IMR-90 (cell line): ENCODE measurements around the gene SELENOO. TPM values are rescaled to one million over a fixed set of nuclear protein-coding genes. Genes with fewer than 3 reads are reported as not detected.

Experiments used
- ATAC-seq: fragments of 200-7000 bp; cut with Tn5 transposase; 2 replicates; pipeline ENCODE4 v1.9.1; 2020; ENCODE audit warnings: low read depth, mild to moderate bottlenecking, moderate library complexity
- BruUV-seq: library from RNA; stranded (reverse); fragments of 400-500 nt; replicated peaks from 2 replicates; lab custom pipeline; 2021; lab: Mats Ljungman, UMichigan
- CTCF ChIA-PET: fragments of 300-600 bp; formaldehyde crosslinking; extraction: SDS; loops from one replicate; lab custom pipeline; 2021; ENCODE audit warnings: antibody characterized with exemption; lab: Yijun Ruan, JAX
- POLR2A ChIA-PET: fragments of 300-600 bp; sonication (Branson Sonifier 250); formaldehyde crosslinking; loops from one replicate; lab custom pipeline; 2022; ENCODE audit warnings: antibody characterized with exemption; ENCODE audit not compliant: unreplicated experiment; lab: Charles Lee
- DNase-seq: peaks from one replicate; pipeline ENCODE4 v3.0.0; 2013
- H2AFZ ChIP-seq: replicated peaks from 2 replicates; pipeline ENCODE3; 2013; ENCODE audit warnings: low read length, mild to moderate bottlenecking; ENCODE audit not compliant: poor library complexity
- H2AK5ac ChIP-seq: 2 replicates; pipeline ENCODE4 v1.6.1; 2013; ENCODE audit warnings: low read depth, low read length, inconsistent platforms
- H2AK9ac ChIP-seq: replicated peaks from 2 replicates; pipeline ENCODE3; 2013; ENCODE audit warnings: mild to moderate bottlenecking, low read depth, low read length, moderate library complexity; ENCODE audit not compliant: poor library complexity
- H2BK120ac ChIP-seq: 2 replicates; pipeline ENCODE4 v1.6.1; 2013; ENCODE audit warnings: low read depth, low read length, inconsistent platforms
- H2BK15ac ChIP-seq: 3 replicates; pipeline ENCODE4 v1.6.1; 2013; ENCODE audit warnings: low read depth, low read length, inconsistent platforms
- H2BK20ac ChIP-seq: 2 replicates; pipeline ENCODE4 v1.6.1; 2013; ENCODE audit warnings: low read depth, mild to moderate bottlenecking, inconsistent platforms, low read length, moderate library complexity
- H2BK5ac ChIP-seq: 2 replicates; pipeline ENCODE4 v1.6.1; 2013; ENCODE audit warnings: mild to moderate bottlenecking, low read depth, low read length, inconsistent platforms; ENCODE audit not compliant: poor library complexity, severe bottlenecking
- H3K14ac ChIP-seq: replicated peaks from 2 replicates; pipeline ENCODE4 v1.6.1; 2013; ENCODE audit warnings: low read depth, low read length, inconsistent platforms
- H3K18ac ChIP-seq: 2 replicates; pipeline ENCODE4 v1.6.1; 2013; ENCODE audit warnings: low read depth, low read length, control low read depth
- H3K23ac ChIP-seq: 2 replicates; pipeline ENCODE4 v1.6.1; 2013; ENCODE audit warnings: low read depth, low read length, inconsistent platforms
- H3K27ac ChIP-seq: 2 replicates; pipeline ENCODE4 v1.5.1; 2013; ENCODE audit warnings: mild to moderate bottlenecking, control low read depth, low read length; ENCODE audit not compliant: insufficient read depth
- H3K27me3 ChIP-seq: 2 replicates; pipeline ENCODE4 v1.6.1; 2013; ENCODE audit warnings: low read length; ENCODE audit not compliant: control insufficient read depth, insufficient read depth
- H3K36me3 ChIP-seq: 2 replicates; pipeline ENCODE4 v1.6.1; 2013; ENCODE audit warnings: low read length, mixed read lengths; ENCODE audit not compliant: control insufficient read depth, insufficient read depth
- H3K4ac ChIP-seq: 2 replicates; pipeline ENCODE4 v1.6.1; 2013; ENCODE audit warnings: low read depth, low read length, inconsistent platforms
- H3K4me1 ChIP-seq: 2 replicates; pipeline ENCODE4 v1.6.1; 2013; ENCODE audit warnings: low read length, mixed read lengths; ENCODE audit not compliant: control insufficient read depth, insufficient read depth
- H3K4me2 ChIP-seq: 2 replicates; pipeline ENCODE4 v1.6.1; 2013; ENCODE audit warnings: low read depth, mild to moderate bottlenecking, control low read depth, low read length, moderate library complexity
- H3K4me3 ChIP-seq: 2 replicates; pipeline ENCODE4 v1.5.1; 2013; ENCODE audit warnings: low read depth, mild to moderate bottlenecking, control low read depth, low read length, moderate library complexity; ENCODE audit not compliant: insufficient read depth
- H3K56ac ChIP-seq: 2 replicates; pipeline ENCODE4 v1.6.1; 2013; ENCODE audit warnings: low read length, inconsistent platforms; ENCODE audit not compliant: insufficient read depth; ENCODE audit errors: extremely low read depth
- H3K79me1 ChIP-seq, 2 experiments: 2 replicates each; pipeline ENCODE4 v1.6.1; 2013; ENCODE audit warnings: low read length in 2 of 2, inconsistent platforms in 1 of 2, low read depth in 1 of 2
- H3K9ac ChIP-seq: 2 replicates; pipeline ENCODE4 v1.6.1; 2013; ENCODE audit warnings: low read depth, low read length, control low read depth
- H3K9me1 ChIP-seq: 2 replicates; pipeline ENCODE4 v1.6.1; 2013; ENCODE audit warnings: low read length, inconsistent platforms; ENCODE audit not compliant: insufficient read depth
- H3K9me3 ChIP-seq: 2 replicates; pipeline ENCODE4 v1.6.1; 2013; ENCODE audit warnings: low read length; ENCODE audit not compliant: control insufficient read depth, insufficient read depth
- H4K20me1 ChIP-seq: 2 replicates; pipeline ENCODE4 v1.6.1; 2013; ENCODE audit warnings: low read length, inconsistent platforms; ENCODE audit not compliant: insufficient read depth
- H4K5ac ChIP-seq: 2 replicates; pipeline ENCODE4 v1.6.1; 2013; ENCODE audit warnings: mild to moderate bottlenecking, low read depth, low read length, control low read depth
- H4K8ac ChIP-seq, 2 experiments: 2 replicates each; pipeline ENCODE4 v1.6.1; 2013; ENCODE audit warnings: low read depth in 2 of 2, low read length in 2 of 2, control low read depth in 1 of 2, inconsistent platforms in 1 of 2
- H4K91ac ChIP-seq: 2 replicates; pipeline ENCODE4 v1.6.1; 2013; ENCODE audit warnings: low read depth, low read length, inconsistent platforms; ENCODE audit not compliant: insufficient read depth
- CEBPB ChIP-seq: IDR thresholded peaks from 2 replicates; pipeline ENCODE4 v1.6.1; 2012; ENCODE audit warnings: low read depth, low read length, improper control_type of control experiment
- FOS ChIP-seq: fragments of 150-350 bp; IDR thresholded peaks from 2 replicates; pipeline ENCODE4 v1.6.1; 2016; ENCODE audit warnings: low read depth, low read length
- MAZ ChIP-seq: IDR thresholded peaks from 2 replicates; pipeline ENCODE4 v1.6.1; 2012; ENCODE audit warnings: low read depth, mild to moderate bottlenecking, low read length, improper control_type of control experiment, moderate library complexity, borderline replicate concordance
- RAD21 ChIP-seq: IDR thresholded peaks from 2 replicates; pipeline ENCODE4 v1.6.1; 2012; ENCODE audit warnings: low read length, improper control_type of control experiment
- RCOR1 ChIP-seq: IDR thresholded peaks from 2 replicates; pipeline ENCODE4 v1.6.1; 2012; ENCODE audit warnings: mild to moderate bottlenecking, low read length, improper control_type of control experiment; ENCODE audit not compliant: insufficient replicate concordance
- whole genome bisulfite sequencing, 2 experiments: methylation state at CpG; one replicate each; pipeline versions ENCODE4 v1.1.5 to v1.1.7; 2013; ENCODE audit warnings: missing lambda C conversion rate in 2 of 2; ENCODE audit not compliant: insufficient read length in 1 of 2; ENCODE audit errors: extremely low coverage in 2 of 2; 5-methylcytosine and 5-hydroxymethylcytosine counted together
- dilution Hi-C: fragments of 300-500 bp; cut with HindIII; formaldehyde crosslinking; loops from one replicate; pipeline ENCODE4 v1.14.3; 2018; ENCODE audit warnings: low sequenced_read_pairs; ENCODE audit not compliant: unreplicated experiment
- in situ Hi-C: fragments of 300-500 bp; cut with MboI; formaldehyde crosslinking; loops from 3 replicates; pipeline ENCODE4 v1.14.3; 2019; ENCODE audit warnings: low sequenced_read_pairs, inconsistent platforms, mixed read lengths
- intact Hi-C: fragments of 100-400 bp; cut with micrococcal nuclease; formaldehyde crosslinking; loops from 2 replicates; pipeline ENCODE4 v1.10.0; 2022
- polyA plus RNA-seq, 3 experiments: library from polyadenylated mRNA; depleted of rRNA; stranded (reverse); fragments of >200 nt; gene quantifications; 2 replicates each; pipeline ENCODE4 v1.2.3, GENCODE V29; 2012; ENCODE audit warnings: low replicate concordance in 1 of 3
- total RNA-seq: library from RNA; depleted of rRNA; stranded (reverse); fragments of >200 nt; gene quantifications from 2 replicates; pipeline ENCODE4 v1.2.3, GENCODE V29; 2012

Gene SELENOO
- total and polyA plus RNA-seq, 2 of the 4 experiments (the other 2 are of a cell fraction), result 10.4 to 21.4 TPM

DNA sequence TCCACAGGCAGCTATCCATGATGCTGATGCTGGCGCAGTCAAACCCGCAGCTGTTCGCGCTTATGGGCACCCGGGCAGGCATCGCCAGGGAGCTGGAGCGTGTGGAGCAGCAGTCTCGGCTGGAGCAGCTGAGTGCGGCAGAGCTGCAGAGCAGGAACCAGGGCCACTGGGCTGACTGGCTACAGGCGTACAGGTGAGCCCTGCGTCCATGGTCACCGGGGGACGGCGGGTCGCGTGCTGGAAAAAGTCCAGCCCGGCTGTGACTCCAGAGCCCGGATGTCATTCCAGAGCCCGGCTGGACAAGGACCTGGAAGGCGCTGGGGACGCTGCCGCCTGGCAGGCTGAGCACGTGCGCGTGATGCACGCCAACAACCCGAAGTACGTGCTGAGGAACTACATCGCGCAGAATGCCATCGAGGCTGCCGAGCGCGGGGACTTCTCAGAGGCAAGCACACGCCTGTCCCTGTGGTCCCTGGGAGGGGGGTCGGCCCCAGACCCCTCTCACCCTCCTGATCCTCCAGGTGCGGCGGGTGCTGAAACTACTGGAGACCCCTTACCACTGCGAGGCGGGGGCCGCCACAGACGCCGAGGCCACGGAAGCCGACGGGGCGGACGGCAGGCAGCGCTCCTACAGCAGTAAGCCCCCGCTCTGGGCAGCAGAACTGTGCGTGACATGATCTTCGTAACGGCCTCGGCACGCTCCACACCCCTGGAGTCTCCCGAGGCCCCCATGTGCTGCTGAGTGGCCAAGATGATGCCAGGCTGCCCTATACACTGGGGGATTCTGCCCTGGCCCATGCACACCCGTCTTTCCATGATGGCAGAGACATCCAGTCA lies 16.1 kb downstream of the SELENOO start:
- no peak overlapping the region for H3K23ac ChIP-seq
- no peak overlapping the region for H3K14ac ChIP-seq
- no peak overlapping the region for H3K4me2 ChIP-seq
- H3K79me1 ChIP-seq, result peaks cover 19 to 40% of the 10 kb centered on the region in 2 experiments
- dilution Hi-C loops (no loop called here), in situ Hi-C loops (loop anchor here (25.0 kb wide), 1 partner anchor 405 kb away; no protein-coding TSS in a partner anchor), intact Hi-C loops (no loop called here)
- TF ChIP-seq MAZ (no peak), CEBPB (no peak), RCOR1 (no peak), FOS (no peak), RAD21 (no peak)
- H3K27ac ChIP-seq, result no peak overlapping the region
- H2BK120ac ChIP-seq, result no peak overlapping the region
- H3K18ac ChIP-seq, result no peak overlapping the region
- no peak overlapping the region for H4K5ac ChIP-seq
- H3K9me1 ChIP-seq, result peaks cover 3% of the 10 kb centered on the region; the same call in 1 of the 2 replicates
- H3K27me3 ChIP-seq, result no peaks in the 10 kb centered on the region
- no peak for DNase-seq
- H3K4ac ChIP-seq, result no peak overlapping the region
- no peaks in the 10 kb centered on the region for H3K9me3 ChIP-seq
- peaks cover 57% of the 10 kb centered on the region for H4K20me1 ChIP-seq
- no peak overlapping the region for H2AK5ac ChIP-seq
- H2BK15ac ChIP-seq, result no peak overlapping the region
- no peak overlapping the region for H2BK20ac ChIP-seq
- no peak overlapping the region for H2AFZ ChIP-seq
- no peak overlapping the region for H2AK9ac ChIP-seq
- 91% methylated on average over 27 of the region's 57 CpGs; no CpG with 5 or more reads in 1 of the 2 experiments for WGBS, 2 experiments
- BruUV-seq, result no TSS peak
- H3K36me3 ChIP-seq, result peaks cover 74% of the 10 kb centered on the region
- no peak for ATAC-seq
- no peak overlapping the region for H4K91ac ChIP-seq
- POLR2A ChIA-PET, result no interaction called here
- H3K56ac ChIP-seq, result no peak overlapping the region
- no peaks in the 10 kb centered on the region for H3K4me1 ChIP-seq
- no peak overlapping the region for H3K9ac ChIP-seq
- no peak overlapping the region for H3K4me3 ChIP-seq
- H4K8ac ChIP-seq, result no peak overlapping the region
- H2BK5ac ChIP-seq, result no peak overlapping the region
- CTCF ChIA-PET, result no interaction called here
